ENCODE data around the gene EMC10.
"Not testable (repeated sequence)": the region's sequence is repeated elsewhere in the genome, so short reads cannot be mapped to it uniquely, and the experiment has no call there.

Gene EMC10

GRCh38 chr19:50476224-50476906, at the start of gene EMC10, which contains the start of gene GARIN5A:
TSS of gene EMC10 (plus strand) at chr19:50476507. CDS start at chr19:50476545, 38 bp downstream.
TSS of gene GARIN5A (minus strand) at chr19:50476848. CDS start at chr19:50476388, 460 bp downstream.
- DNase-seq = peak; percentile 88

- no peak for DNase-seq
Measured at GRCh38 chr19:50427318-50427925, 48.9 kb upstream of the EMC10 start.

- DNase-seq = no peak
Measured at GRCh38 chr19:50427997-50428425, 48.3 kb upstream of the EMC10 start.

GRCh38 chr19:50428772-50429463, 47.4 kb upstream of the EMC10 start:
- DNase-seq = no peak

- DNase-seq = no peak
Measured at GRCh38 chr19:50430888-50431342, 45.4 kb upstream of the EMC10 start.

- peak; percentile 24 for DNase-seq
Measured at GRCh38 chr19:50431343-50432220, 44.7 kb upstream of the EMC10 start.

GRCh38 chr19:50432221-50433028, 43.9 kb upstream of the EMC10 start, which contains the start of gene MYBPC2:
TSS of gene MYBPC2 (plus strand) at chr19:50432892. CDS start at chr19:50432954, 62 bp downstream.
- no peak for DNase-seq

- DNase-seq = no peak
Measured at GRCh38 chr19:50433201-50434180, 42.8 kb upstream of the EMC10 start.

- no peak for DNase-seq
Measured at GRCh38 chr19:50434525-50434924, 41.8 kb upstream of the EMC10 start.

- DNase-seq = no peak
Measured at GRCh38 chr19:50435221-50435620, 41.1 kb upstream of the EMC10 start.

- DNase-seq = no peak
Measured at GRCh38 chr19:50435627-50436026, 40.7 kb upstream of the EMC10 start.

GRCh38 chr19:50437862-50438449, 38.4 kb upstream of the EMC10 start:
- DNase-seq = no peak

- not testable (repeated sequence) for DNase-seq
Measured at GRCh38 chr19:50439130-50439529, 37.2 kb upstream of the EMC10 start.

GRCh38 chr19:50444059-50444458, 32.2 kb upstream of the EMC10 start:
- no peak for DNase-seq

- DNase-seq = no peak
Measured at GRCh38 chr19:50447053-50447452, 29.3 kb upstream of the EMC10 start.

GRCh38 chr19:50447750-50448149, 28.6 kb upstream of the EMC10 start:
- no peak for DNase-seq

GRCh38 chr19:50449236-50449899, 26.9 kb upstream of the EMC10 start:
- no peak for DNase-seq

- no peak for DNase-seq
Measured at GRCh38 chr19:50450369-50451222, 25.7 kb upstream of the EMC10 start.

GRCh38 chr19:50451223-50451534, 25.1 kb upstream of the EMC10 start:
- no peak for DNase-seq
